Esophagus squamous epithelium (tissue), 4 donors: ENCODE data around the gene CTF1.

Experiments used
- CTCF ChIP-seq, 6 experiments: fragments of 450-650 bp in 4 of 6; fragments of 200-600 bp in 2 of 6; sonication (generic) in 2 of 6; IDR thresholded peaks; one replicate each; pipeline ENCODE4 v1.5.1; 2016 to 2019; ENCODE audit warnings: antibody characterized with exemption in 6 of 6, mild to moderate bottlenecking in 4 of 6, moderate library complexity in 4 of 6
- POLR2A ChIP-seq, 4 donors: fragments of 450-650 bp; IDR thresholded peaks; one replicate each; pipeline ENCODE4 v1.6.1; 2017; ENCODE audit warnings: antibody characterized with exemption in 4 of 4, mild to moderate bottlenecking in 4 of 4, moderate library complexity in 3 of 4

DNA sequence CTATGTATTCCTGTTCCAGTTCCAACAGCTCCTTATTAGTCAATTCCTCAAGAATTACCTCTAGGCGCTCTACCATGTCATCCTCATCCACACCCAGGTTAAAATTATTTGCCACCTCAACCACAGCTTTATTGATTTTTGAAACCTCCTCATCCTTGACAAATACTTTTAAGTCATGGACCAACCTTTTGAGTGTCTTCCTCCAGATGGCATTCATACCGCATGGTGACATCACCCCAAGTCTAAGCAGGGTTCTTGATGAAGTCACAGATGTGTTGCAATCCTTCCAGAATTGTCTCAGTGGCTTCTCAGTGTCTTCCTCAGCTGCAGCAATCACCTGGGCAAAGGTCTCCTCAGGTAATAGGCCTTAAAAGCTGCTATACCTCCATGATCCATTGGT lies 42.7 kb upstream of the CTF1 start:
- no peak for TF ChIP-seq POLR2A (IDR thresholded peaks at IDR 0.05)
- no peak for TF ChIP-seq CTCF (IDR thresholded peaks at IDR 0.05)
